K562 (cell line): ENCODE data around the gene EVL. TPM values are rescaled to one million over a fixed set of nuclear protein-coding genes. Genes with fewer than 3 reads are reported as not detected.

Experiments used
- ATF1 ChIP-seq, 2 experiments: fragments of 450-650 bp in 1 of 2; IDR thresholded peaks; 2 replicates each; pipeline ENCODE4 v1.6.1; 2016; ENCODE audit warnings: missing compliant biosample characterization in 1 of 2, missing genetic modification characterization in 1 of 2
- CREBBP ChIP-seq: IDR thresholded peaks from one replicate; pipeline ENCODE4 v1.6.1; 2012; ENCODE audit warnings: low read depth, mild to moderate bottlenecking, control low read depth, inconsistent platforms, low read length
- CTBP1 ChIP-seq: fragments of 450-650 bp; IDR thresholded peaks from 2 replicates; pipeline ENCODE4 v1.6.1; 2016; ENCODE audit warnings: borderline replicate concordance
- DPF2 ChIP-seq: fragments of 450-650 bp; IDR thresholded peaks from 2 replicates; pipeline ENCODE4 v1.6.1; 2016
- EWSR1 ChIP-seq: fragments of 450-650 bp; IDR thresholded peaks from 2 replicates; pipeline ENCODE4 v1.6.1; 2018; ENCODE audit warnings: borderline replicate concordance, mild to moderate bottlenecking, low read depth, moderate library complexity; ENCODE audit not compliant: partially characterized antibody
- FOXK2 ChIP-seq, 2 experiments: fragments of 450-650 bp; IDR thresholded peaks in 1 of 2; conservative IDR thresholded peaks in 1 of 2; 2 replicates each; pipeline ENCODE4 v1.6.1; 2016; ENCODE audit warnings: low read depth in 2 of 2, mild to moderate bottlenecking in 1 of 2
- GTF2A2 ChIP-seq: IDR thresholded peaks from 2 replicates; pipeline ENCODE4 v1.6.1; 2016; ENCODE audit warnings: mild to moderate bottlenecking, missing genetic modification characterization, missing compliant biosample characterization
- HDAC1 ChIP-seq, 2 experiments: fragments of 450-650 bp; IDR thresholded peaks; 2 replicates each; pipeline ENCODE4 v1.6.1; 2016 to 2017; ENCODE audit warnings: inconsistent platforms in 1 of 2, mild to moderate bottlenecking in 1 of 2, moderate library complexity in 1 of 2
- HNRNPLL ChIP-seq: fragments of 200-400 bp; formaldehyde crosslinking; IDR thresholded peaks from 2 replicates; pipeline ENCODE4 v1.6.1; 2017; ENCODE audit warnings: low read length, low read depth, mild to moderate bottlenecking; ENCODE audit not compliant: poor library complexity, severe bottlenecking
- LCOR ChIP-seq: sonication (generic); formaldehyde crosslinking; IDR thresholded peaks from 2 replicates; pipeline ENCODE4 v1.8.0; 2022; ENCODE audit warnings: mild to moderate bottlenecking, missing genetic modification reagents
- MAFK ChIP-seq: IDR thresholded peaks from 2 replicates; pipeline ENCODE4 v1.6.1; 2011; ENCODE audit warnings: low read length, improper control_type of control experiment
- MCM7 ChIP-seq, 2 experiments: fragments of 450-650 bp; IDR thresholded peaks; 2 replicates each; pipeline ENCODE4 v1.6.1; 2016 to 2018
- MEF2A ChIP-seq: IDR thresholded peaks from 2 replicates; pipeline ENCODE4 v1.6.1; 2011; ENCODE audit warnings: low read depth, mild to moderate bottlenecking, low read length, moderate library complexity; ENCODE audit not compliant: control insufficient read depth
- NCOA6 ChIP-seq: fragments of 450-650 bp; IDR thresholded peaks from 2 replicates; pipeline ENCODE4 v1.6.1; 2017; ENCODE audit warnings: mild to moderate bottlenecking
- POLR3A ChIP-seq: IDR thresholded peaks from 2 replicates; pipeline ENCODE4 v1.6.1; 2011; ENCODE audit warnings: borderline replicate concordance, mild to moderate bottlenecking, moderate library complexity; ENCODE audit not compliant: insufficient read length, insufficient read depth; ENCODE audit errors: extremely low read depth
- SIX5 ChIP-seq, 2 experiments: IDR thresholded peaks; 2 replicates each; pipeline ENCODE4 v1.6.1; 2011; ENCODE audit warnings: low read length in 2 of 2, borderline replicate concordance in 1 of 2, low read depth in 1 of 2, mild to moderate bottlenecking in 1 of 2, moderate library complexity in 1 of 2; ENCODE audit not compliant: insufficient read depth in 1 of 2
- SMARCE1 ChIP-seq: fragments of 450-650 bp; IDR thresholded peaks from 2 replicates; pipeline ENCODE4 v1.7.1; 2016; ENCODE audit warnings: mild to moderate bottlenecking
- SMC3 ChIP-seq: conservative IDR thresholded peaks from 2 replicates; pipeline ENCODE4 v1.6.1; 2011; ENCODE audit warnings: low read depth, low read length, improper control_type of control experiment; ENCODE audit not compliant: insufficient read depth
- SREBF1 ChIP-seq: fragments of 150-350 bp; IDR thresholded peaks from 2 replicates; pipeline ENCODE4 v1.6.1; 2014; ENCODE audit warnings: antibody characterized with exemption, low read depth, low read length, borderline replicate concordance
- ZBED1 ChIP-seq: IDR thresholded peaks from 2 replicates; pipeline ENCODE4 v1.6.1; 2014
- ZKSCAN3 ChIP-seq: fragments of 250-450 bp; sonication (Bioruptor Pico); IDR thresholded peaks from 2 replicates; pipeline ENCODE4 v1.4.0; 2020
- ZNF24 ChIP-seq: fragments of 450-650 bp; IDR thresholded peaks from 2 replicates; pipeline ENCODE4 v1.6.1; 2016
- ZNF3 ChIP-seq: fragments of 250-450 bp; sonication (Bioruptor Pico); IDR thresholded peaks from 2 replicates; pipeline ENCODE4 v1.5.0; 2021; ENCODE audit warnings: mild to moderate bottlenecking, moderate library complexity
- polyA plus RNA-seq, 8 experiments: library from polyadenylated mRNA; depleted of rRNA in 4 of 8; stranded (reverse) in 5 of 8; unstranded in 3 of 8; fragments of >200 nt; fragmentation: Nextera tagmentation in 2 of 8; fragmentation: Illumina TruSeq in 1 of 8; extraction: Ambion mirVana in 2 of 8; extraction: Trizol in 1 of 8; gene quantifications; 2 replicates each; pipeline versions ENCODE4 v1.2.1 to v1.2.3, GENCODE V29; 2011 to 2014; ENCODE audit warnings: inconsistent platforms in 1 of 8, missing spikeins in 1 of 8
- total RNA-seq, 7 experiments: library from RNA; depleted of rRNA in 6 of 7; stranded (reverse); fragments of >200 nt in 6 of 7; fragmentation: Illumina TruSeq in 2 of 7; extraction: Trizol in 2 of 7; gene quantifications; 2 replicates each; pipeline versions ENCODE4 v1.2.1 to v1.2.3, GENCODE V29; 2011 to 2021; ENCODE audit warnings: low replicate concordance in 1 of 7
- TF ChIP-seq, protein P1 (sequence below): fragments of 450-650 bp; IDR thresholded peaks from 2 replicates; pipeline ENCODE4 v1.6.1; 2017; ENCODE audit warnings: antibody characterized with exemption
- TF ChIP-seq, protein P2 (sequence below): sonication (generic); formaldehyde crosslinking; IDR thresholded peaks from 2 replicates; pipeline ENCODE4 v1.8.0; 2022; ENCODE audit warnings: mild to moderate bottlenecking, missing genetic modification reagents

Gene EVL
- total and polyA plus RNA-seq, 9 of the 15 experiments (the other 6 are each of a cell fraction or from before 2014, with no cell fraction given): 2.9 to 43.4 (median 23.9) TPM

DNA sequence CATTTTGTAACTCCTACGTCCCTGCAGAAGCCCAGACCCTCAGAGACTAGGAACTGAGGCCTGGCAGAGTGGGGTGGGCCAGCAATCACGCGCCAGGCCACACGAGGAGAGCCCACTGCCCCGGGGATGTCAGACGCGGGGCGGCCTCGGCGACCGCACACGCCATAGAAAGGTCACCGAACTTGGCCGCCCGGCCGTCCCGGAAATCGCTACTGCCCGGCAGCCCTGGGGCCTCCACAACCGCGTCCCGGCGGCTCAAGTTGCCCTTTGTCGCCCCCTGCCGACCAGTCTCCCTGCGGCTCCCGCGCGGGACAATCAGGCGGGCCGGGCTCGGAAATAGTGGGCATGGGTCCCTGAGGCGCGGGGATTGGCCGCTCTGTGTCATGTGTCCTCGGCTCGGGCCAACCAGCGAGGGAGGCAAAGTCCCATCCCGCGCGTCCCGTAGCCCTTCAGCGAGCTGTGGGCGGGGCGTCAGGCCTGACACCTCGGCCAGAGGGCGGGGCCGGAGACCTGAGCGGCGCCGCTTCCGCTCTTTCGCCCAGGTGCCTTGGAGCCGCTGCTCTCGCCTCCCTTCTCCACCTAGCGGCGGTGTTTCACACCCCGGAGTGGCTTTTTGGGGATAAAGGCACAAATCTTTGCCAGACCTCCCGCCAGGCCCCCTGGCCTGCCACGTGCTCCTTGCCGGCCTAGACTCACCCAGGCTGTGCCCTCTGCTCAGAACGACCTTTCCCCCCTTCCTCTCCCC lies 127.6 kb downstream of the EVL start (continued):
- TF ChIP-seq SMARCE1: peak; percentile 76; the same call in 1 of the 2 replicates
- no peak for TF ChIP-seq ZKSCAN3 (CRISPR knock-in tag)
- TF ChIP-seq, protein P1, sequence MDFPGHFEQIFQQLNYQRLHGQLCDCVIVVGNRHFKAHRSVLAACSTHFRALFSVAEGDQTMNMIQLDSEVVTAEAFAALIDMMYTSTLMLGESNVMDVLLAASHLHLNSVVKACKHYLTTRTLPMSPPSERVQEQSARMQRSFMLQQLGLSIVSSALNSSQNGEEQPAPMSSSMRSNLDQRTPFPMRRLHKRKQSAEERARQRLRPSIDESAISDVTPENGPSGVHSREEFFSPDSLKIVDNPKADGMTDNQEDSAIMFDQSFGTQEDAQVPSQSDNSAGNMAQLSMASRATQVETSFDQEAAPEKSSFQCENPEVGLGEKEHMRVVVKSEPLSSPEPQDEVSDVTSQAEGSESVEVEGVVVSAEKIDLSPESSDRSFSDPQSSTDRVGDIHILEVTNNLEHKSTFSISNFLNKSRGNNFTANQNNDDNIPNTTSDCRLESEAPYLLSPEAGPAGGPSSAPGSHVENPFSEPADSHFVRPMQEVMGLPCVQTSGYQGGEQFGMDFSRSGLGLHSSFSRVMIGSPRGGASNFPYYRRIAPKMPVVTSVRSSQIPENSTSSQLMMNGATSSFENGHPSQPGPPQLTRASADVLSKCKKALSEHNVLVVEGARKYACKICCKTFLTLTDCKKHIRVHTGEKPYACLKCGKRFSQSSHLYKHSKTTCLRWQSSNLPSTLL: no peak
- TF ChIP-seq SREBF1: no peak
- TF ChIP-seq GTF2A2 (tag): no peak
- no peak for TF ChIP-seq ZNF24
- TF ChIP-seq HNRNPLL: peak; percentile 22
- TF ChIP-seq POLR3A: no peak
- no peak for TF ChIP-seq ZNF3 (CRISPR knock-in tag)
- peak; percentile 73 for TF ChIP-seq SMC3
- TF ChIP-seq FOXK2 (conservative IDR thresholded peaks at IDR 0.05 in 1 of 2, IDR thresholded peaks at IDR 0.05 in 1 of 2; ENCODE audit: low read depth in 2 of 2): peak in 1 of 2 experiments; percentile 14; a peak in 1 of 4 replicates
- no peak for TF ChIP-seq CREBBP
- TF ChIP-seq MAFK: no peak
- TF ChIP-seq MCM7 (IDR thresholded peaks at IDR 0.05): no peak
- TF ChIP-seq ATF1 (CRISPR knock-in tag; IDR thresholded peaks at IDR 0.05): no peak
- TF ChIP-seq ATF1 (tag; IDR thresholded peaks at IDR 0.05): peak; percentile 69
- no peak for TF ChIP-seq NCOA6
- no peak for TF ChIP-seq ZBED1
- TF ChIP-seq MEF2A: no peak
- no peak for TF ChIP-seq EWSR1
- TF ChIP-seq DPF2: peak; percentile 36; the same call in 1 of the 2 replicates
- TF ChIP-seq HDAC1 (IDR thresholded peaks at IDR 0.05): no peak
- TF ChIP-seq CTBP1: peak; percentile 86; the same call in 1 of the 2 replicates
- TF ChIP-seq, protein P2, sequence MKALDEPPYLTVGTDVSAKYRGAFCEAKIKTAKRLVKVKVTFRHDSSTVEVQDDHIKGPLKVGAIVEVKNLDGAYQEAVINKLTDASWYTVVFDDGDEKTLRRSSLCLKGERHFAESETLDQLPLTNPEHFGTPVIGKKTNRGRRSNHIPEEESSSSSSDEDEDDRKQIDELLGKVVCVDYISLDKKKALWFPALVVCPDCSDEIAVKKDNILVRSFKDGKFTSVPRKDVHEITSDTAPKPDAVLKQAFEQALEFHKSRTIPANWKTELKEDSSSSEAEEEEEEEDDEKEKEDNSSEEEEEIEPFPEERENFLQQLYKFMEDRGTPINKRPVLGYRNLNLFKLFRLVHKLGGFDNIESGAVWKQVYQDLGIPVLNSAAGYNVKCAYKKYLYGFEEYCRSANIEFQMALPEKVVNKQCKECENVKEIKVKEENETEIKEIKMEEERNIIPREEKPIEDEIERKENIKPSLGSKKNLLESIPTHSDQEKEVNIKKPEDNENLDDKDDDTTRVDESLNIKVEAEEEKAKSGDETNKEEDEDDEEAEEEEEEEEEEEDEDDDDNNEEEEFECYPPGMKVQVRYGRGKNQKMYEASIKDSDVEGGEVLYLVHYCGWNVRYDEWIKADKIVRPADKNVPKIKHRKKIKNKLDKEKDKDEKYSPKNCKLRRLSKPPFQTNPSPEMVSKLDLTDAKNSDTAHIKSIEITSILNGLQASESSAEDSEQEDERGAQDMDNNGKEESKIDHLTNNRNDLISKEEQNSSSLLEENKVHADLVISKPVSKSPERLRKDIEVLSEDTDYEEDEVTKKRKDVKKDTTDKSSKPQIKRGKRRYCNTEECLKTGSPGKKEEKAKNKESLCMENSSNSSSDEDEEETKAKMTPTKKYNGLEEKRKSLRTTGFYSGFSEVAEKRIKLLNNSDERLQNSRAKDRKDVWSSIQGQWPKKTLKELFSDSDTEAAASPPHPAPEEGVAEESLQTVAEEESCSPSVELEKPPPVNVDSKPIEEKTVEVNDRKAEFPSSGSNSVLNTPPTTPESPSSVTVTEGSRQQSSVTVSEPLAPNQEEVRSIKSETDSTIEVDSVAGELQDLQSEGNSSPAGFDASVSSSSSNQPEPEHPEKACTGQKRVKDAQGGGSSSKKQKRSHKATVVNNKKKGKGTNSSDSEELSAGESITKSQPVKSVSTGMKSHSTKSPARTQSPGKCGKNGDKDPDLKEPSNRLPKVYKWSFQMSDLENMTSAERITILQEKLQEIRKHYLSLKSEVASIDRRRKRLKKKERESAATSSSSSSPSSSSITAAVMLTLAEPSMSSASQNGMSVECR (CRISPR knock-in tag): no peak
- no peak for TF ChIP-seq SIX5 (IDR thresholded peaks at IDR 0.05; ENCODE audit: borderline replicate concordance in 1 of 2, insufficient read depth in 1 of 2, low read depth in 1 of 2, low read length in 2 of 2)
- TF ChIP-seq LCOR (CRISPR knock-in tag): peak; percentile 93
